ENCODE results near the gene CYP2C9. TPM values are rescaled to one million over a fixed set of nuclear protein-coding genes. Genes with fewer than 3 reads are reported as not detected.

CYP2C9 gene
- polyA plus RNA-seq, 1 donor (not counting 4 experiments of a cell fraction or from before 2014, with no cell fraction given) = not detected

GRCh38 chr10:94963901-94964300 is 25.4 kb downstream of the CYP2C9 start:
- H4K20me1 ChIP-seq (ENCODE audit: control insufficient read depth, extremely low read depth, insufficient read depth, low read length) = no peaks in the 10 kb centered on the region
- H3K27ac ChIP-seq (ENCODE audit: control insufficient read depth, insufficient read depth, low read length) = no peak overlapping the region
- no peak overlapping the region for H3K9ac ChIP-seq (ENCODE audit: control insufficient read depth, extremely low read depth, insufficient read depth, low read length)
- no peaks in the 10 kb centered on the region for H3K36me3 ChIP-seq (ENCODE audit: control insufficient read depth in 2 of 2, extremely low read depth in 1 of 2, insufficient read depth in 2 of 2, low read length in 2 of 2)
- DNase-seq (ENCODE audit: low read depth, low spot score) (no peak), FAIRE-seq (peak; percentile 39)
- H3K79me2 ChIP-seq (ENCODE audit: control insufficient read depth, insufficient read depth, low read length) = no peaks in the 10 kb centered on the region
- TF ChIP-seq, protein P1, sequence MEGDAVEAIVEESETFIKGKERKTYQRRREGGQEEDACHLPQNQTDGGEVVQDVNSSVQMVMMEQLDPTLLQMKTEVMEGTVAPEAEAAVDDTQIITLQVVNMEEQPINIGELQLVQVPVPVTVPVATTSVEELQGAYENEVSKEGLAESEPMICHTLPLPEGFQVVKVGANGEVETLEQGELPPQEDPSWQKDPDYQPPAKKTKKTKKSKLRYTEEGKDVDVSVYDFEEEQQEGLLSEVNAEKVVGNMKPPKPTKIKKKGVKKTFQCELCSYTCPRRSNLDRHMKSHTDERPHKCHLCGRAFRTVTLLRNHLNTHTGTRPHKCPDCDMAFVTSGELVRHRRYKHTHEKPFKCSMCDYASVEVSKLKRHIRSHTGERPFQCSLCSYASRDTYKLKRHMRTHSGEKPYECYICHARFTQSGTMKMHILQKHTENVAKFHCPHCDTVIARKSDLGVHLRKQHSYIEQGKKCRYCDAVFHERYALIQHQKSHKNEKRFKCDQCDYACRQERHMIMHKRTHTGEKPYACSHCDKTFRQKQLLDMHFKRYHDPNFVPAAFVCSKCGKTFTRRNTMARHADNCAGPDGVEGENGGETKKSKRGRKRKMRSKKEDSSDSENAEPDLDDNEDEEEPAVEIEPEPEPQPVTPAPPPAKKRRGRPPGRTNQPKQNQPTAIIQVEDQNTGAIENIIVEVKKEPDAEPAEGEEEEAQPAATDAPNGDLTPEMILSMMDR (optimal IDR thresholded peaks at IDR 0.05 in 1 of 3, IDR thresholded peaks at IDR 0.05 in 1 of 3, conservative IDR thresholded peaks at IDR 0.05 in 1 of 3; ENCODE audit: extremely low read depth in 1 of 3, insufficient read depth in 2 of 3, low read length in 3 of 3) = peak; percentile 41 to 80 (median 60)
- TF ChIP-seq EZH2 (IDR thresholded peaks at IDR 0.05; ENCODE audit: low read length) = no peak
- no peaks in the 10 kb centered on the region for H3K9me1 ChIP-seq (ENCODE audit: control insufficient read depth, extremely low read depth, insufficient read depth, low read length)
- dilution Hi-C loops (cut with MboI; ENCODE audit: extremely low pct_ligation_motif_present, low sequenced_read_pairs) = no loop called here
- no peak overlapping the region for H3K4me2 ChIP-seq (ENCODE audit: control insufficient read depth, extremely low read depth, insufficient read depth, low read depth, low read length)
- no peaks in the 10 kb centered on the region for H3K4me1 ChIP-seq (ENCODE audit: control insufficient read depth, extremely low read depth, insufficient read depth, low read length)
- no peak overlapping the region for H2AFZ ChIP-seq (ENCODE audit: control insufficient read depth, low read length)
- no peaks in the 10 kb centered on the region for H3K9me3 ChIP-seq (ENCODE audit: control insufficient read depth, low read depth, low read length)
- H3K4me3 ChIP-seq (ENCODE audit: control insufficient read depth in 2 of 3, extremely low read depth in 1 of 3, insufficient read depth in 2 of 3, low read depth in 1 of 3, low read length in 3 of 3) = no peak overlapping the region
- H3K27me3 ChIP-seq (ENCODE audit: control insufficient read depth, extremely low read depth, insufficient read depth, low read length) = no peaks in the 10 kb centered on the region

DNA sequence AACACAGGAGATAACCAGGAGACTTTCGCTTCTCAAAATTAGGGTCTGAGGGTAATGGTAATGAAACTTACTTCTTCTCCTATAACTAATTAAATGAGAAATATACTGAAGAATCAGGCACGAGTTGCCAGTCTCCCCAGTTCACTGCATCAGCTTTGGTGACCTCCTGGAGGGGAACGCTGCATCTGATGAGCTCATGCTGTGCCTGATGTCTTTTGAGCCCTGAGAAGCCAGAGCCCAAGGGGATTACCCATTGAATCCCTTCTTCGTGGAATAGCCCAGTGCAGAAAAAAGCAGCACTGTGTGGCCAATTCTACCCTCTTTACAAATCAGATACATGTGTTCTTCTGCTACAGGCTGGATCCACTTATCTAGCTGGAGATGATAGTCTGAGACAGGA is 45.1 kb downstream of the CYP2C9 start:
- H3K4me1 ChIP-seq (ENCODE audit: control insufficient read depth, extremely low read depth, insufficient read depth, low read length) = no peaks in the 10 kb centered on the region
- H3K79me2 ChIP-seq (ENCODE audit: control insufficient read depth, insufficient read depth, low read length) = no peaks in the 10 kb centered on the region
- H3K9me1 ChIP-seq (ENCODE audit: control insufficient read depth, extremely low read depth, insufficient read depth, low read length) = no peaks in the 10 kb centered on the region
- no peak overlapping the region for H2AFZ ChIP-seq (ENCODE audit: control insufficient read depth, low read length)
- DNase-seq (ENCODE audit: low read depth, low spot score) (no peak), FAIRE-seq (no peak)
- dilution Hi-C loops (cut with MboI; ENCODE audit: extremely low pct_ligation_motif_present, low sequenced_read_pairs) = no loop called here
- H3K27ac ChIP-seq (ENCODE audit: control insufficient read depth, insufficient read depth, low read length) = no peak overlapping the region
- no peaks in the 10 kb centered on the region for H3K36me3 ChIP-seq (ENCODE audit: control insufficient read depth in 2 of 2, extremely low read depth in 1 of 2, insufficient read depth in 2 of 2, low read length in 2 of 2)
- H3K9me3 ChIP-seq (ENCODE audit: control insufficient read depth, low read depth, low read length) = no peaks in the 10 kb centered on the region
- no peak overlapping the region for H3K9ac ChIP-seq (ENCODE audit: control insufficient read depth, extremely low read depth, insufficient read depth, low read length)
- H4K20me1 ChIP-seq (ENCODE audit: control insufficient read depth, extremely low read depth, insufficient read depth, low read length) = no peaks in the 10 kb centered on the region
- no peak for TF ChIP-seq EZH2 (IDR thresholded peaks at IDR 0.05; ENCODE audit: low read length)
- TF ChIP-seq, protein P1 (optimal IDR thresholded peaks at IDR 0.05 in 1 of 3, IDR thresholded peaks at IDR 0.05 in 1 of 3, conservative IDR thresholded peaks at IDR 0.05 in 1 of 3; ENCODE audit: extremely low read depth in 1 of 3, insufficient read depth in 2 of 3, low read length in 3 of 3) = no peak
- H3K4me2 ChIP-seq (ENCODE audit: control insufficient read depth, extremely low read depth, insufficient read depth, low read depth, low read length) = no peak overlapping the region
- H3K27me3 ChIP-seq (ENCODE audit: control insufficient read depth, extremely low read depth, insufficient read depth, low read length) = no peaks in the 10 kb centered on the region
- H3K4me3 ChIP-seq (ENCODE audit: control insufficient read depth in 2 of 3, extremely low read depth in 1 of 3, insufficient read depth in 2 of 3, low read depth in 1 of 3, low read length in 3 of 3) = no peak overlapping the region

Data from keratinocyte (primary cell).